SU-DHL-6 (cell line): ENCODE measurements around the gene TRAPPC6A.

Source experiments
- H2AFZ ChIP-seq: fragments of 200-600 bp; sonication (generic); 2 replicates; pipeline ENCODE4 v1.6.1; 2014; ENCODE audit warnings: low read depth, mild to moderate bottlenecking, moderate library complexity, mixed read lengths, antibody characterized with exemption, low read length; ENCODE audit not compliant: severe bottlenecking
- H3F3A ChIP-seq: fragments of 200-600 bp; shearing (Covaris generic); 2 replicates; pipeline ENCODE4 v1.6.0; 2016; ENCODE audit warnings: antibody characterized with exemption, mild to moderate bottlenecking; ENCODE audit not compliant: insufficient read depth
- H3K27ac ChIP-seq: fragments of 200-600 bp; sonication (generic); 2 replicates; pipeline ENCODE4 v1.5.1; 2016; ENCODE audit warnings: low read depth, mild to moderate bottlenecking, low read length, moderate library complexity, mixed read lengths
- H3K27me3 ChIP-seq: fragments of 200-600 bp; sonication (generic), shearing (Covaris generic); 2 replicates; pipeline ENCODE4 v1.6.0; 2014; ENCODE audit warnings: mild to moderate bottlenecking, low read length
- H3K36me3 ChIP-seq: fragments of 200-600 bp; sonication (generic); 2 replicates; pipeline ENCODE4 v1.6.1; 2014; ENCODE audit warnings: mild to moderate bottlenecking, low read length, mixed read lengths
- H3K4me2 ChIP-seq: fragments of 300-600, 200-600 bp; shearing (Covaris generic), sonication (generic); 2 replicates; pipeline ENCODE4 v1.6.0; 2014; ENCODE audit warnings: low read length, low read depth, mild to moderate bottlenecking; ENCODE audit not compliant: poor library complexity, severe bottlenecking
- H3K4me3 ChIP-seq: fragments of 200-600 bp; sonication (generic); 2 replicates; pipeline ENCODE4 v1.5.1; 2014; ENCODE audit warnings: antibody characterized with exemption, low read length, mild to moderate bottlenecking, mixed read lengths; ENCODE audit not compliant: insufficient read depth, poor library complexity, severe bottlenecking
- H3K79me2 ChIP-seq: fragments of 200-600 bp; sonication (generic); 2 replicates; pipeline ENCODE4 v1.6.1; 2014; ENCODE audit warnings: mild to moderate bottlenecking, low read length, moderate library complexity; ENCODE audit not compliant: insufficient read depth
- H3K9ac ChIP-seq: fragments of 200-600 bp; sonication (generic); 2 replicates; pipeline ENCODE4 v1.7.0; 2014; ENCODE audit warnings: mild to moderate bottlenecking, low read length
- H3K9me2 ChIP-seq: fragments of 200-600 bp; sonication (generic); replicated peaks from 2 replicates; pipeline ENCODE4 v1.6.1; 2014; ENCODE audit warnings: low read length; ENCODE audit not compliant: insufficient read depth
- H3K9me3 ChIP-seq: fragments of 200-600 bp; sonication (generic); 2 replicates; pipeline ENCODE4 v1.6.1; 2014; ENCODE audit warnings: low read length, mixed read lengths; ENCODE audit not compliant: insufficient read depth
- H4K20me1 ChIP-seq: fragments of 200-600 bp; sonication (generic); 2 replicates; pipeline ENCODE4 v1.6.1; 2014; ENCODE audit warnings: low read depth, mild to moderate bottlenecking, antibody characterized with exemption, low read length, moderate library complexity, mixed read lengths
- CTCF ChIP-seq: fragments of 200-600 bp; sonication (generic); IDR thresholded peaks from one replicate; pipeline ENCODE4 v1.5.1; 2017; ENCODE audit warnings: antibody characterized with exemption, mild to moderate bottlenecking, low read length, moderate library complexity; ENCODE audit not compliant: insufficient read depth, poor library complexity, severe bottlenecking
- EZH2phosphoT487 ChIP-seq: fragments of 200-600 bp; sonication (generic), shearing (Covaris generic); conservative IDR thresholded peaks from 2 replicates; pipeline ENCODE4 v1.6.1; 2018; ENCODE audit warnings: mild to moderate bottlenecking, antibody characterized with exemption, low read length, moderate library complexity, mixed read lengths

The TRAPPC6A gene

GRCh38 chr19:45146741-45147205 lies 31.3 kb downstream of the TRAPPC6A start:
- Histone ChIP-seq H3K36me3 (no peaks in the 10 kb centered on the region), H3K4me3 (no peak overlapping the region), H3K27me3 (no peaks in the 10 kb centered on the region), H3K9me2 (no peaks in the 10 kb centered on the region), H3F3A (no peaks in the 10 kb centered on the region), H3K9ac (no peak overlapping the region), H3K27ac (no peak overlapping the region), H3K4me2 (no peak overlapping the region), H2AFZ (no peak overlapping the region), H3K79me2 (no peaks in the 10 kb centered on the region), H4K20me1 (no peaks in the 10 kb centered on the region), H3K9me3 (no peaks in the 10 kb centered on the region)
- TF ChIP-seq CTCF: no peak
- no peak for TF ChIP-seq EZH2phosphoT487

- Histone ChIP-seq H3K4me2 (no peak overlapping the region), H2AFZ (no peak overlapping the region), H4K20me1 (no peaks in the 10 kb centered on the region), H3K9ac (no peak overlapping the region), H3K9me3 (no peaks in the 10 kb centered on the region), H3K79me2 (no peaks in the 10 kb centered on the region), H3F3A (no peaks in the 10 kb centered on the region), H3K27me3 (no peaks in the 10 kb centered on the region), H3K4me3 (no peak overlapping the region), H3K36me3 (no peaks in the 10 kb centered on the region), H3K27ac (no peak overlapping the region), H3K9me2 (no peaks in the 10 kb centered on the region)
- TF ChIP-seq CTCF (no peak), EZH2phosphoT487 (no peak)
These were observed 31.8 kb downstream of the TRAPPC6A start for GRCh38 chr19:45146251-45146650.

GRCh38 chr19:45145270-45146189 lies 32.5 kb downstream of the TRAPPC6A start:
- no peaks in the 10 kb centered on the region for H3K36me3 ChIP-seq
- no peak overlapping the region for H2AFZ ChIP-seq
- no peaks in the 10 kb centered on the region for H3K27me3 ChIP-seq
- no peak overlapping the region for H3K4me2 ChIP-seq
- H3K79me2 ChIP-seq: no peaks in the 10 kb centered on the region
- TF ChIP-seq EZH2phosphoT487 (no peak), CTCF (no peak)
- no peaks in the 10 kb centered on the region for H3F3A ChIP-seq
- H3K9me3 ChIP-seq: no peaks in the 10 kb centered on the region
- no peaks in the 10 kb centered on the region for H4K20me1 ChIP-seq
- no peak overlapping the region for H3K27ac ChIP-seq
- H3K4me3 ChIP-seq: no peak overlapping the region
- no peaks in the 10 kb centered on the region for H3K9me2 ChIP-seq
- no peak overlapping the region for H3K9ac ChIP-seq
